Measurements from ENCODE around the gene GLI3. TPM values are rescaled to one million over a fixed set of nuclear protein-coding genes. Genes with fewer than 3 reads are reported as not detected.

GLI3 gene
- total and polyA plus RNA-seq, 8 donors = 0.29 to 7.0 (median 2.3) TPM

GRCh38 chr7:42069590-42069989 lies 167.4 kb downstream of the GLI3 start:
- TF ChIP-seq, protein P1, sequence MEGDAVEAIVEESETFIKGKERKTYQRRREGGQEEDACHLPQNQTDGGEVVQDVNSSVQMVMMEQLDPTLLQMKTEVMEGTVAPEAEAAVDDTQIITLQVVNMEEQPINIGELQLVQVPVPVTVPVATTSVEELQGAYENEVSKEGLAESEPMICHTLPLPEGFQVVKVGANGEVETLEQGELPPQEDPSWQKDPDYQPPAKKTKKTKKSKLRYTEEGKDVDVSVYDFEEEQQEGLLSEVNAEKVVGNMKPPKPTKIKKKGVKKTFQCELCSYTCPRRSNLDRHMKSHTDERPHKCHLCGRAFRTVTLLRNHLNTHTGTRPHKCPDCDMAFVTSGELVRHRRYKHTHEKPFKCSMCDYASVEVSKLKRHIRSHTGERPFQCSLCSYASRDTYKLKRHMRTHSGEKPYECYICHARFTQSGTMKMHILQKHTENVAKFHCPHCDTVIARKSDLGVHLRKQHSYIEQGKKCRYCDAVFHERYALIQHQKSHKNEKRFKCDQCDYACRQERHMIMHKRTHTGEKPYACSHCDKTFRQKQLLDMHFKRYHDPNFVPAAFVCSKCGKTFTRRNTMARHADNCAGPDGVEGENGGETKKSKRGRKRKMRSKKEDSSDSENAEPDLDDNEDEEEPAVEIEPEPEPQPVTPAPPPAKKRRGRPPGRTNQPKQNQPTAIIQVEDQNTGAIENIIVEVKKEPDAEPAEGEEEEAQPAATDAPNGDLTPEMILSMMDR (IDR thresholded peaks at IDR 0.05) = no peak
- TF ChIP-seq EP300 (IDR thresholded peaks at IDR 0.05) (no peak), POLR2A (IDR thresholded peaks at IDR 0.05) (no peak), POLR2AphosphoS5 (IDR thresholded peaks at IDR 0.05) (no peak)
- intact Hi-C loops (cut with DNase I; ENCODE audit: low total_unique reads) = no loop called here
- no peak overlapping the region for H3K4me3 ChIP-seq
- H3K9me3 ChIP-seq = no peaks in the 10 kb centered on the region
- DNase-seq = no peak
- no peaks in the 10 kb centered on the region for H3K4me1 ChIP-seq
- no peaks in the 10 kb centered on the region for H3K36me3 ChIP-seq
- WGBS, 5 donors = 75 to 87% (median 82%) methylated on average over 1 of the region's 1 CpG
- H3K27me3 ChIP-seq = no peaks in the 10 kb centered on the region
- H3K27ac ChIP-seq = no peak overlapping the region

- 61 to 85% (median 66%) methylated on average over 11 of the region's 11 CpGs for WGBS, 5 donors
- H3K27ac ChIP-seq = no peak overlapping the region
- no peaks in the 10 kb centered on the region for H3K36me3 ChIP-seq
- TF ChIP-seq POLR2AphosphoS5 (IDR thresholded peaks at IDR 0.05) (no peak), EP300 (IDR thresholded peaks at IDR 0.05) (no peak), POLR2A (IDR thresholded peaks at IDR 0.05) (no peak)
- TF ChIP-seq, protein P1 (IDR thresholded peaks at IDR 0.05) = no peak
- H3K4me1 ChIP-seq = no peaks in the 10 kb centered on the region
- H3K9me3 ChIP-seq = no peaks in the 10 kb centered on the region
- H3K4me3 ChIP-seq = no peak overlapping the region
- H3K27me3 ChIP-seq = no peaks in the 10 kb centered on the region
- intact Hi-C loops (cut with DNase I; ENCODE audit: low total_unique reads) = no loop called here
- DNase-seq = peak in 1 of 2 donors; percentile 56
These were observed 168.3 kb downstream of the GLI3 start for GRCh38 chr7:42068554-42069280.

DNA sequence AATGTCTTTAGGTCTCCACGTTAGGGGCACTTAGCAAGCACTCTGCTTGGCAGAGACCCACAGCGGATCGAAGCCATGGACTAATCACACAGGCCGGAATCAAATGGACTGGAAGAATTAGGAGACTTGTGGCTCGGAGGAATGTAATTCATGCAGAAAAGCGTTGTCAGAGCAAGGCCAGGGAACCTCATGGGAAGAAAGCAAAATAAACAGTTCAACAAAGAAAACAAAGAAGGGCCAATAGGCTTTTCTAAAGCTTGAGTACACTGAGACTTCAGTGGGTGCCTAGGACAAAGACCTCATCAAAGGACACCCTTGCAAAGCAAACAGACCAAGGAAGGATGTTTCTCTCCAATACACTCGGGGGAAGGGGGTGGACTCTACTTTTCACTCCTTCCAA lies 171.1 kb downstream of the GLI3 start:
- no peaks in the 10 kb centered on the region for H3K4me1 ChIP-seq
- H3K4me3 ChIP-seq = no peak overlapping the region
- no peaks in the 10 kb centered on the region for H3K9me3 ChIP-seq
- no peak overlapping the region for H3K27ac ChIP-seq
- H3K36me3 ChIP-seq = no peaks in the 10 kb centered on the region
- TF ChIP-seq, protein P1 (IDR thresholded peaks at IDR 0.05) = no peak
- TF ChIP-seq POLR2AphosphoS5 (IDR thresholded peaks at IDR 0.05) = no peak
- TF ChIP-seq EP300 (IDR thresholded peaks at IDR 0.05) = no peak
- no peak for TF ChIP-seq POLR2A (IDR thresholded peaks at IDR 0.05)
- no peaks in the 10 kb centered on the region for H3K27me3 ChIP-seq
- intact Hi-C loops (cut with DNase I; ENCODE audit: low total_unique reads) = no loop called here
- 73 to 80% (median 79%) methylated on average over 7 of the region's 7 CpGs for WGBS, 5 donors
- DNase-seq = no peak

DNA sequence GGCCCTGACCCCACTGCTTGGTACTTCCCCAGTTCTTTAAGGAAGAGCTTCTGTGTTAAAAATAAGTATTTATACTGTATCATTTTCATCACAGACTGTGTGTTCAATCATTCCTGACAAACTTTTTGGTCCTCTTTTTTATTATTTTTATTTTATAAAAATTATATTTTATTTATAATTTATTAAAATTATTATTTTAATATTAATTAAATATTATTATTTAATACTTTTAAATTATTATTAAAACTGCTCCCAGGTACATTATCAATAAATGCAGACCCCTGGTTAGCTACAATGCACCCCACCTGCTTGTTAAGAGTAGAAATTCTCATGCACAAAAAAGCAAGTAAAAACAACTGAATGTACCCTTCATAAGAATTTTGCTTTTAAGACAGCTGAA lies 172.0 kb downstream of the GLI3 start:
- no peak for DNase-seq
- no peaks in the 10 kb centered on the region for H3K9me3 ChIP-seq
- H3K27ac ChIP-seq = no peak overlapping the region
- H3K27me3 ChIP-seq = no peaks in the 10 kb centered on the region
- no peak for TF ChIP-seq EP300 (IDR thresholded peaks at IDR 0.05)
- TF ChIP-seq POLR2AphosphoS5 (IDR thresholded peaks at IDR 0.05) = no peak
- TF ChIP-seq, protein P1 (IDR thresholded peaks at IDR 0.05) = no peak
- intact Hi-C loops (cut with DNase I; ENCODE audit: low total_unique reads) = no loop called here
- no peak overlapping the region for H3K4me3 ChIP-seq
- no peaks in the 10 kb centered on the region for H3K36me3 ChIP-seq
- H3K4me1 ChIP-seq = no peaks in the 10 kb centered on the region

Data from stomach (tissue), 9 donors.